K562 (cell line): Measurements from ENCODE around the gene TEX261. TPM values are rescaled to one million over a fixed set of nuclear protein-coding genes. Genes with fewer than 3 reads are reported as not detected.
"Not testable (repeated sequence)": the region's sequence is repeated elsewhere in the genome, so short reads cannot be mapped to it uniquely, and the experiment has no call there.

ENCODE experiments used
- ATAC-seq: fragments of 200-7000 bp; cut with Tn5 transposase; 3 replicates; pipeline ENCODE4 v1.9.1; 2020; ENCODE audit warnings: moderate library complexity
- BruUV-seq: library from RNA; stranded (reverse); fragments of 400-500 nt; replicated peaks from 2 replicates; lab custom pipeline; 2021; lab: Mats Ljungman, UMichigan
- CTCF ChIA-PET: fragments of 300-600 bp; formaldehyde crosslinking; extraction: SDS; loops from one replicate; lab custom pipeline; 2021; ENCODE audit warnings: low intra/inter-chr PET ratio; lab: Yijun Ruan, JAX
- POLR2A ChIA-PET: fragments of 300-600, 350-650 bp; sonication (Branson Sonifier 250); formaldehyde crosslinking; extraction: SDS; loops from one replicate; lab custom pipeline; 2021; ENCODE audit warnings: antibody characterized with exemption, inconsistent platforms; lab: Yijun Ruan, JAX
- DNase-seq, 4 experiments: peaks; one replicate each; pipeline versions ENCODE4 v3.0.0 to v3.0.0-alpha.2; 2011 to 2018; ENCODE audit warnings: low spot score in 3 of 4, mixed read lengths in 3 of 4; ENCODE audit errors: extremely low read depth in 1 of 4
- FAIRE-seq: peaks from 2 replicates; lab custom pipeline; 2011; peaks lifted over from hg19 to GRCh38; lab: Jason Lieb, UNC
- H2AFZ ChIP-seq: 2 replicates; pipeline ENCODE4 v1.6.0; 2011; ENCODE audit warnings: low read depth, low read length, control low read depth, inconsistent platforms
- H3K27ac ChIP-seq: fragments of 200-600 bp; 3 replicates; pipeline ENCODE4 v1.8.0; 2011; ENCODE audit warnings: low read depth, mild to moderate bottlenecking, control low read depth, inconsistent platforms, low read length, moderate library complexity, mixed read lengths; ENCODE audit errors: extremely low read depth
- H3K27me3 ChIP-seq, 2 experiments: fragments of 300-600 bp in 1 of 2; 2 replicates in 1 of 2; 3 replicates in 1 of 2; pipeline versions ENCODE4 v1.6.0 to v1.8.0; 2011; ENCODE audit warnings: inconsistent platforms in 2 of 2, low read length in 2 of 2, mild to moderate bottlenecking in 1 of 2, mixed read lengths in 1 of 2, moderate library complexity in 1 of 2; ENCODE audit not compliant: control insufficient read depth in 2 of 2, insufficient read depth in 2 of 2
- H3K36me3 ChIP-seq: fragments of 300-600 bp; 3 replicates; pipeline ENCODE4 v1.8.0; 2011; ENCODE audit warnings: mild to moderate bottlenecking, low read length, inconsistent platforms; ENCODE audit not compliant: control insufficient read depth, insufficient read depth
- H3K4me1 ChIP-seq, 2 experiments: fragments of 200-600 bp in 1 of 2; replicated peaks in 1 of 2; 2 replicates in 1 of 2; 3 replicates in 1 of 2; pipeline versions ENCODE4 v1.5.1 to v1.8.0; 2011; ENCODE audit warnings: inconsistent platforms in 2 of 2, low read length in 2 of 2, mild to moderate bottlenecking in 1 of 2, mixed read lengths in 1 of 2, moderate library complexity in 1 of 2; ENCODE audit not compliant: control insufficient read depth in 2 of 2, insufficient read depth in 2 of 2
- H3K4me2 ChIP-seq: 2 replicates; pipeline ENCODE4 v1.6.1; 2011; ENCODE audit warnings: low read length, control low read depth, inconsistent platforms, mixed read lengths; ENCODE audit not compliant: insufficient read depth
- H3K4me3 ChIP-seq: fragments of 200-600 bp; sonication (generic), shearing (Covaris generic); 2 replicates; pipeline ENCODE4 v1.5.1; 2016; ENCODE audit warnings: control low read depth, inconsistent platforms
- H3K79me2 ChIP-seq: fragments of 200-600 bp; 3 replicates; pipeline ENCODE4 v1.8.0; 2011; ENCODE audit warnings: low read length, inconsistent platforms; ENCODE audit not compliant: control insufficient read depth, insufficient read depth
- H3K9ac ChIP-seq, 2 experiments: 2 replicates each; pipeline versions ENCODE4 v1.6.0 to v1.6.1; 2011; ENCODE audit warnings: low read depth in 2 of 2, low read length in 2 of 2, control low read depth in 1 of 2, inconsistent platforms in 1 of 2, mild to moderate bottlenecking in 1 of 2, mixed read lengths in 1 of 2; ENCODE audit not compliant: insufficient read depth in 1 of 2
- H3K9me1 ChIP-seq: one replicate; pipeline ENCODE4 v1.6.0; 2011; ENCODE audit warnings: inconsistent platforms, mild to moderate bottlenecking, low read length, moderate library complexity; ENCODE audit not compliant: control insufficient read depth, insufficient read depth
- H3K9me3 ChIP-seq: replicated peaks from 2 replicates; pipeline ENCODE4 v1.5.1; 2011; ENCODE audit warnings: low read depth, low read length, inconsistent platforms; ENCODE audit not compliant: control insufficient read depth, insufficient read depth
- H4K20me1 ChIP-seq: replicated peaks from 2 replicates; pipeline ENCODE4 v1.6.1; 2011; ENCODE audit warnings: low read length, inconsistent platforms, mixed read lengths; ENCODE audit not compliant: control insufficient read depth, insufficient read depth
- CTCF ChIP-seq, 3 experiments: IDR thresholded peaks in 2 of 3; conservative IDR thresholded peaks in 1 of 3; 2 replicates each; pipeline ENCODE4 v1.5.1; 2011 to 2012; ENCODE audit warnings: low read length in 3 of 3, mild to moderate bottlenecking in 3 of 3, control low read depth in 2 of 3, improper control_type of control experiment in 1 of 3, inconsistent platforms in 1 of 3, low read depth in 1 of 3, mixed read lengths in 1 of 3, moderate library complexity in 1 of 3; ENCODE audit not compliant: insufficient read depth in 2 of 3
- FOSL1 ChIP-seq: fragments of 200-800 bp; sonication (Bioruptor generic); conservative IDR thresholded peaks from 2 replicates; pipeline ENCODE4 v1.6.1; 2016; ENCODE audit warnings: missing genetic modification characterization, missing compliant biosample characterization
- RAD21 ChIP-seq, 2 experiments: fragments of 250-450 bp in 1 of 2; fragments of 450-650 bp in 1 of 2; sonication (Bioruptor Pico) in 1 of 2; formaldehyde crosslinking in 1 of 2; IDR thresholded peaks in 1 of 2; conservative IDR thresholded peaks in 1 of 2; 2 replicates each; pipeline versions ENCODE4 v1.4.0 to v1.8.0; 2020 to 2022; ENCODE audit warnings: mild to moderate bottlenecking in 2 of 2, moderate library complexity in 1 of 2
- WGBS: fragments of 100-300 bp; shearing (Covaris generic); methylation state at CpG from one replicate; pipeline ENCODE4 v1.1.6; 2016; ENCODE audit warnings: low coverage, mixed read lengths; ENCODE audit not compliant: insufficient coverage; ENCODE audit errors: missing lambda C conversion rate; 5-methylcytosine and 5-hydroxymethylcytosine counted together
- in situ Hi-C: fragments of 300-500 bp; cut with MboI; formaldehyde crosslinking; loops from 4 replicates; pipeline ENCODE4 v1.15.0; 2018; ENCODE audit warnings: inconsistent platforms, mixed read lengths
- intact Hi-C: fragments of 100-400 bp; cut with micrococcal nuclease; formaldehyde crosslinking; loops from 2 replicates; pipeline ENCODE4 v1.14.2; 2022
- polyA plus RNA-seq, 8 experiments: library from polyadenylated mRNA; depleted of rRNA in 4 of 8; stranded (reverse) in 5 of 8; unstranded in 3 of 8; fragments of >200 nt; fragmentation: Nextera tagmentation in 2 of 8; fragmentation: Illumina TruSeq in 1 of 8; extraction: Ambion mirVana in 2 of 8; extraction: Trizol in 1 of 8; gene quantifications; 2 replicates each; pipeline versions ENCODE4 v1.2.1 to v1.2.3, GENCODE V29; 2011 to 2014; ENCODE audit warnings: inconsistent platforms in 1 of 8, missing spikeins in 1 of 8
- total RNA-seq, 7 experiments: library from RNA; depleted of rRNA in 6 of 7; stranded (reverse); fragments of >200 nt in 6 of 7; fragmentation: Illumina TruSeq in 2 of 7; extraction: Trizol in 2 of 7; gene quantifications; 2 replicates each; pipeline versions ENCODE4 v1.2.1 to v1.2.3, GENCODE V29; 2011 to 2021; ENCODE audit warnings: low replicate concordance in 1 of 7

Gene TEX261
- total and polyA plus RNA-seq, 9 of the 15 experiments (the other 6 are each of a cell fraction or from before 2014, with no cell fraction given) = 11.9 to 110 (median 51.9) TPM

GRCh38 chr2:71023553-71024243, 29.0 kb upstream of the TEX261 start (continued):
- peak in 1 of 3 experiments; percentile 38; a peak in 2 of 6 replicates for TF ChIP-seq CTCF (IDR thresholded peaks at IDR 0.05 in 2 of 3, conservative IDR thresholded peaks at IDR 0.05 in 1 of 3; ENCODE audit: insufficient read depth in 2 of 3, low read depth in 1 of 3, low read length in 3 of 3)
- TF ChIP-seq RAD21 (CRISPR knock-in tag; conservative IDR thresholded peaks at IDR 0.05 in 1 of 2, IDR thresholded peaks at IDR 0.05 in 1 of 2) = peak; percentile 40 to 50
- peak; percentile 33; the same call in 1 of the 2 replicates for TF ChIP-seq FOSL1 (tag)
- TF ChIP-seq, all 486 proteins: peak for 6; not testable (repeated sequence) for 480

- H3K4me2 ChIP-seq = not testable (repeated sequence)
Observed at GRCh38 chr2:71021394-71021793, 26.7 kb upstream of the TEX261 start.

More at GRCh38 chr2:71021394-71021793, 26.7 kb upstream of the TEX261 start:
- ChIA-PET POLR2A (interaction anchor here (0.6 to 1.7 kb wide), 4 partner anchors 13 to 135 kb away, joined by 3 to 4 read pairs (median 3); partner anchors contain the start of gene MPHOSPH10), CTCF (interaction anchor here (0.6 kb wide), 1 partner anchor 103 kb away, joined by 3 read pairs; no protein-coding TSS in a partner anchor)
- H3K4me1 ChIP-seq, H3K9me3 ChIP-seq, FAIRE-seq, H3K36me3 ChIP-seq, H3K79me2 ChIP-seq, in situ Hi-C loops, H3K27ac ChIP-seq, H3K4me3 ChIP-seq, BruUV-seq, H2AFZ ChIP-seq, DNase-seq, H3K9ac ChIP-seq, ATAC-seq, intact Hi-C loops, H4K20me1 ChIP-seq, H3K9me1 ChIP-seq: not testable (repeated sequence)
- peaks cover 9 to 30% of the 10 kb centered on the region in 2 experiments; a peak in 4 of 5 replicates for H3K27me3 ChIP-seq
- WGBS = 3% methylated on average over 7 of the region's 14 CpGs
